ENCODE data around the gene ATP12A. TPM values are rescaled to one million over a fixed set of nuclear protein-coding genes. Genes with fewer than 3 reads are reported as not detected.

ATP12A gene
- total and polyA plus RNA-seq, 11 donors: not detected

DNA sequence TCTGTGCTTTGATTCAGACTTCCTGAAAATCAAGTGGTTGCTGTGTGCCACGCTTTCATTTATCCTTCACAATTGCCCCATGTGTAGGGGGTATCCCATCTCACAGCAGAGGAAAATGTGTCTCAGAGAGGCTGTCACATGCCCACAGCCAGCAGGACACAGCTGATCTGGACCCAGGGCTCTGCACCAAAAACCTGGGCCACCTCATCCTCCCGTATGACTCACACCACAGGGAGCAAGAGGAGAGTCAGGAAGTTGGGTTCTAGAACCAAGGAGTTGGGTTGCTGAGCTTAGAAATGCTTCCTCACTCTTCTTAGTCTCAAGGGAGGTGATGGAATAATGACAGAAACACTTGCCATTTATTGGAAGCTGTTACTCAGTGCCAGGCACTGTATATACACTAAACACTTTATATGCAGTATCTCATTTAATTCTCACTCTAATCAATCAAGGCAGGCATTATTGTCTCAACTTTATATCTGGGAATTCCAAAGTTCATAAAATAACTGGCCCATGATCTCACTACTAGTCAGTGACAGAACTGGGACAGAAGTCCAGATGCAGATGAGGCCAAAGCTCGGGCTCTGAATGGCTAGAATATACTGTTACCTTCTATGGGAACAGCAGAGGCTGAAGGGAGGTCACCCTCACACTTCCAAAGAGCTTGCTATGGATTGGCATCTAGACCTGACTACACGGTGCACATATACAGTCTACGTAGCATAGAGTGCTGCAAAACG, 47.7 kb upstream of the ATP12A start:
- no peaks in the 10 kb centered on the region for H3K9me3 ChIP-seq
- H3K27me3 ChIP-seq: peaks cover 0 to 3% (median 0%) of the 10 kb centered on the region in 9 donors
- 68 to 78% (median 72%) methylated on average over 6 of the region's 6 CpGs for WGBS, 4 donors
- intact Hi-C loops (cut with DNase I): no loop called here
- no peaks in the 10 kb centered on the region for H3K36me3 ChIP-seq
- no peak for ATAC-seq
- H3K4me3 ChIP-seq: no peak overlapping the region
- no peaks in the 10 kb centered on the region for H3K4me1 ChIP-seq
- no peak for TF ChIP-seq CTCF (IDR thresholded peaks at IDR 0.05)
- TF ChIP-seq POLR2A (IDR thresholded peaks at IDR 0.05): no peak
- no peak overlapping the region for H3K27ac ChIP-seq
- no peak for DNase-seq

GRCh38 chr13:24636776-24637175, 43.4 kb upstream of the ATP12A start:
- Histone ChIP-seq H3K9me3 (no peaks in the 10 kb centered on the region), H3K4me1 (no peaks in the 10 kb centered on the region), H3K27me3 (peaks cover 0 to 12% (median 0%) of the 10 kb centered on the region in 9 donors), H3K4me3 (no peak overlapping the region), H3K36me3 (no peaks in the 10 kb centered on the region), H3K27ac (no peak overlapping the region)
- WGBS, 4 donors: 82 to 93% (median 90%) methylated on average over 8 of the region's 8 CpGs
- TF ChIP-seq POLR2A (IDR thresholded peaks at IDR 0.05): no peak
- TF ChIP-seq CTCF (IDR thresholded peaks at IDR 0.05): no peak
- ATAC-seq (no peak), DNase-seq (no peak)
- intact Hi-C loops (cut with DNase I): no loop called here

DNA sequence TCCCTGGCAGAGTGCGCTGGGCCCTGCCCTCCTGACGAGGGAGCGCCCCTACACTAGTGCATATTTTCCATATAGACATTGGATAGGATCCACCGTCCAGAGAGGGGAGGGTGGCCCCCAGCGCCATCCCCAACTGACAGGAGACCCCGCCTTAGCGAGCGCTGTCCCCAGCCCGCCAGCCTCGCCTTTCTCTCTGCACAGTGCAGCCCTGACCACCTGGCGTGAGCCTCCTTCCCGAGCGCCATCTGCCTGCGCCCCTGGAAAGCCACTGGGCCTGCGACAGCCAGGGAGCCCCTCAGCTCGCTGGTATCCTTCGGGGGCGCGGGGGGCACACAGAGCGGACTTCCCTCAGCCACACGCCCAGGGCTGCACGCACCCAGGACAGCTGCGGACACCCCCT, 42.1 kb upstream of the ATP12A start:
- no peak for DNase-seq
- TF ChIP-seq POLR2A (IDR thresholded peaks at IDR 0.05) (no peak), CTCF (IDR thresholded peaks at IDR 0.05) (no peak)
- intact Hi-C loops (cut with DNase I): no loop called here
- no peak overlapping the region for H3K4me3 ChIP-seq
- H3K36me3 ChIP-seq: no peaks in the 10 kb centered on the region
- H3K27me3 ChIP-seq: peaks cover 0 to 12% (median 0%) of the 10 kb centered on the region in 9 donors
- H3K27ac ChIP-seq: no peak overlapping the region
- H3K9me3 ChIP-seq: no peaks in the 10 kb centered on the region
- H3K4me1 ChIP-seq: no peaks in the 10 kb centered on the region
- no peak for ATAC-seq
- 43 to 67% (median 54%) methylated on average over 17 to 23 of the region's 23 CpGs for WGBS, 4 donors

DNA sequence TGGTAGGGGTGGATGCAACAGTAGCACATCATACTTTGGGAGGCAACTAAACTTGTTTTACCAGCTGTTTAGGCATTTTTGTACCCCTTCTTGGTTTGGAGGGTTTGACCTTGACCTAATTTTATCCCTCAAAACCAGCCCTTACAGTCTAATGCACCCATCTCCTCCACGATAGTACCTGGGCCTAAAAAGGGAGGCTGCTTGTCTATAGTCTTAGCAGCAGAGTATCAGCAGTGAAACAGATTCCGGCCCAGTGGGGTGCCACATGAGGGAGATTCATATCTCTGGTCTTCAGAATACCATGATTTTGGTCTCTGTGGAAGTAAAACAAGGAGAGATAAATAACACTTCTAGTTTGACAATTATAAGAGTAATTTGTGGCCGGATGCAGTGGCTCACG, 39.5 kb upstream of the ATP12A start:
- 94 to 95% (median 94%) methylated on average over 4 of the region's 4 CpGs for WGBS, 4 donors
- no peak for ATAC-seq
- TF ChIP-seq POLR2A (IDR thresholded peaks at IDR 0.05): no peak
- TF ChIP-seq CTCF (IDR thresholded peaks at IDR 0.05): no peak
- no peak for DNase-seq
- H3K4me1 ChIP-seq: no peaks in the 10 kb centered on the region
- H3K9me3 ChIP-seq: no peaks in the 10 kb centered on the region
- H3K27me3 ChIP-seq: peaks cover 0 to 12% (median 0%) of the 10 kb centered on the region in 9 donors
- no peaks in the 10 kb centered on the region for H3K36me3 ChIP-seq
- no peak overlapping the region for H3K27ac ChIP-seq
- intact Hi-C loops (cut with DNase I): no loop called here
- H3K4me3 ChIP-seq: no peak overlapping the region

Data from heart left ventricle (tissue), 16 donors.